ENCODE results near the gene PPCS.

DNA sequence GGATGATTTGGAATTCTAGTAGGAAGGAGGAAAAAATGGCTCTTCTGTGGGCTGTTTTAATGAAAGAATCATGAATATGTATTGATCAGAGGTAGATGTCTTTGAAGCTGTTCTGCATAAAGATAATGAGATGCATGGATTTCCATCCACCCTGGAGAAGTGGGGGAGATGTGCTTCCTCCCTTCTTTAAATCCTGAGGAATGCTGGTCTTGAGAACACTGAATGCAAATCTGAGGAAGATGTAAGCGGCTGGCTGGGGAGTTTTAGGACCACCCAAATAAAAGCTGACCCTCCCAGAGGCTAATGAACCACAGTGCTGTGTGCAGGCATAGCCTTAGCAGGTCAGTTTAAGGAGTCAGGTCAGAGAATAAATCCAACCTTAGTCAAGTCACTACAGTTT is 37.8 kb upstream of the PPCS start:
- TF ChIP-seq CTCF (IDR thresholded peaks at IDR 0.05) = no peak
- TF ChIP-seq POLR2A (IDR thresholded peaks at IDR 0.05) = no peak
